GM12872 (cell line): Measurements from ENCODE around the gene HSPA12A.

Source experiments
- TF ChIP-seq, protein P1 (sequence below): IDR thresholded peaks from 3 replicates; pipeline ENCODE4 v1.5.1; 2011; ENCODE audit warnings: low read depth, mild to moderate bottlenecking, low read length, moderate library complexity; ENCODE audit not compliant: insufficient read depth

HSPA12A gene

GRCh38 chr10:116712989-116713543 lies 29.3 kb downstream of the HSPA12A start:
- TF ChIP-seq, protein P1, sequence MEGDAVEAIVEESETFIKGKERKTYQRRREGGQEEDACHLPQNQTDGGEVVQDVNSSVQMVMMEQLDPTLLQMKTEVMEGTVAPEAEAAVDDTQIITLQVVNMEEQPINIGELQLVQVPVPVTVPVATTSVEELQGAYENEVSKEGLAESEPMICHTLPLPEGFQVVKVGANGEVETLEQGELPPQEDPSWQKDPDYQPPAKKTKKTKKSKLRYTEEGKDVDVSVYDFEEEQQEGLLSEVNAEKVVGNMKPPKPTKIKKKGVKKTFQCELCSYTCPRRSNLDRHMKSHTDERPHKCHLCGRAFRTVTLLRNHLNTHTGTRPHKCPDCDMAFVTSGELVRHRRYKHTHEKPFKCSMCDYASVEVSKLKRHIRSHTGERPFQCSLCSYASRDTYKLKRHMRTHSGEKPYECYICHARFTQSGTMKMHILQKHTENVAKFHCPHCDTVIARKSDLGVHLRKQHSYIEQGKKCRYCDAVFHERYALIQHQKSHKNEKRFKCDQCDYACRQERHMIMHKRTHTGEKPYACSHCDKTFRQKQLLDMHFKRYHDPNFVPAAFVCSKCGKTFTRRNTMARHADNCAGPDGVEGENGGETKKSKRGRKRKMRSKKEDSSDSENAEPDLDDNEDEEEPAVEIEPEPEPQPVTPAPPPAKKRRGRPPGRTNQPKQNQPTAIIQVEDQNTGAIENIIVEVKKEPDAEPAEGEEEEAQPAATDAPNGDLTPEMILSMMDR: no peak

- TF ChIP-seq, protein P1: no peak
These were observed 29.8 kb downstream of the HSPA12A start for GRCh38 chr10:116712519-116712918.

- TF ChIP-seq, protein P1: no peak
These were observed 32.3 kb downstream of the HSPA12A start for GRCh38 chr10:116710076-116710475.

DNA sequence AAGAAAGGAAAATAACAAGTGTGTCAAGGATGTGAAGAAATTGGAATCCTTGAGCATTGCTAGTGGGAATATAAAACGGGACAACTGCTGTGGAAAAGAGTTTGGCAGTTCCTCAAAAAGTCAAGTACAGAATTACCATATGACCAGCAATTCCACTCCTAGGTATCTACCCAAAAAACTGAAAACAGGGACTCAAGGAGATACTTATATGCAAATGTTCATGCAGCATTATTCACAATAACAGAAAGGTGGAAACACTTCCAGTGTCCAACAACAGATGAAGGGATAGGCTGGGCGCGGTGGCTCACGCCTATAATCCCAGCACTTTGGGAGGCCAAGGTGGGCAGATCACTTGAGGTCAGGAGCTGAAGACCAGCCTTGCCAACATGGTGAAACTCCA lies 33.5 kb downstream of the HSPA12A start:
- TF ChIP-seq, protein P1: no peak

DNA sequence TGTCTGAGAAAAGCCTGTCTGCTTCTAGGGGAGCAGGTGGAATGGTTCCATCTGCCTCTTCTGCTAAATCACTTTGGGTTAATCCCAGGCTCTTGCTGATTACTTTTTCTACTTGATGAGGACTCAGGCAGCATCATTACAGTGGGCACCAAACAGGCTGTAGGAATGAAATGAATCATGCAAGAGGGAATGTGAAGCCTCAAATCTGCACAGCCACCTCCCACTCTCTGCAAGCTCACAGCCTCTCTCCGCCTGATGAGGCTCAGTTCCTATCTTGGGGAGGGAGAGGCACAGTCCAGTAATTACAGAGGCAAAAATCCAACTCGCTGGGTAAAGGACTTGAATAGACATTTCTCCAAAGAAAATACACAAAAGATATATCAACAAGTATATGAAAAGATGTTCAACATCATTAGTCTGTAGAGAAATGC lies 34.0 kb downstream of the HSPA12A start:
- TF ChIP-seq, protein P1: no peak

GRCh38 chr10:116707981-116708380 lies 34.4 kb downstream of the HSPA12A start:
- TF ChIP-seq, protein P1: no peak

DNA sequence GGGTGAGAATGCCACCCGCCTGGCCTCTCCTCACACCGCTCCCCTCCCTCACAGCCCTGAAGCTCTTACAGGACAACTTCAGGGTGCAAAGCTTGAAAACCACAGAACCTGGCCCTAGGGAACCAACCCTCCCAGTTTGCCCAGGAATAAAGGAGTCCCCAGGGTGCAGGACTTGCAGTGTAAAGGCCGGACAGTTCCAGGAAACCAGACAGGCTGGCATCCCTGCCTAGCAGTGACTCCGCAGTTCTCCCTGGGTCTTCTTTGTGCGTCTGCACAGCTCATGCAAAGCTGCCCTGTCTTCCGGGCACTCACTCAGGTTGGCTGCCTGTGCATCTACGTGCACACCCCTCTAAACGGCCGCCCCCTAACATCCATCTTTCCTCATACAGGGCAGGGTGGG lies 36.1 kb downstream of the HSPA12A start:
- TF ChIP-seq, protein P1: no peak
